ENCODE data around the gene CLSTN1. TPM values are rescaled to one million over a fixed set of nuclear protein-coding genes. Genes with fewer than 3 reads are reported as not detected.

Gene CLSTN1
- total and polyA plus RNA-seq, 2 of the 8 experiments (the other 6 are each of a cell fraction or from before 2014, with no cell fraction given): 34.2 to 97.4 TPM

DNA sequence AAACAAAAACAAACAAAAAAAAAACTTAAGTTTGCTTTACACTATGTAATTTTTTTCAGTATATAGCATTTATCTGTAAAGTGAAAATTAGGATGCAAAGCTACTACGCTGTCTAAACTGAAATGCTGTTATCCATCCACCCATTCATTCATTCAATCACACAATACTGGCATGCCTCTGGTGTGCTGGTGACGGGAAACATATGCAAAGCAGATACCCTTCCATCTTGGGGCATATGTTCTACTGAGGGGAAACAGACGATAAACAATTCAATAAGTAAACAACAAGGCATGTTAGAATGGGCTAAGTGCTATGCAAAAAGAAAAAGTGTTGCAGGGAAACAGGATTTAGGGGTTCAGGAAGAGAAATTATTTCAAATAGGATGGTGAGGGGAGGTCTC, 3.2 kb downstream of the CLSTN1 start:
- H3K79me2 ChIP-seq (ENCODE audit: control insufficient read depth in 1 of 2, insufficient read depth in 2 of 2, low read length in 2 of 2): peaks cover 7 to 72% of the 10 kb centered on the region in 2 experiments
- H3K79me1 ChIP-seq (ENCODE audit: low read depth, low read length): no peaks in the 10 kb centered on the region; the same call in none of the 2 replicates
- 86% methylated on average over 3 of the region's 3 CpGs; no CpG with 5 or more reads in 1 of the 2 experiments for WGBS, 2 experiments (ENCODE audit: extremely low coverage in 1 of 2, insufficient coverage in 1 of 2, insufficient read length in 1 of 2, insufficient replicate concordance in 2 of 2, low coverage in 1 of 2, low lambda C conversion rate in 2 of 2, missing lambda C conversion rate in 1 of 2)
- no peak overlapping the region for H3K4ac ChIP-seq (replicated peaks; ENCODE audit: insufficient read length, low read depth, low read length)
- no peaks in the 10 kb centered on the region for H3K36me3 ChIP-seq (ENCODE audit: control insufficient read depth in 2 of 4, insufficient read depth in 4 of 4, low read length in 3 of 4)
- peaks cover 18% of the 10 kb centered on the region for H3K23me2 ChIP-seq (ENCODE audit: low read depth, low read length)
- H3K56ac ChIP-seq (replicated peaks; ENCODE audit: insufficient read length, low read depth, low read length): no peak overlapping the region
- H3K18ac ChIP-seq (ENCODE audit: extremely low read depth, low read length): no peak overlapping the region
- no peaks in the 10 kb centered on the region for H3K9me3 ChIP-seq (ENCODE audit: insufficient read depth in 2 of 2, low read depth in 1 of 2, low read length in 1 of 2)
- no peak overlapping the region for H3K4me2 ChIP-seq (ENCODE audit: insufficient read depth in 1 of 2, low read depth in 2 of 2, low read length in 2 of 2)
- H4K20me1 ChIP-seq (replicated peaks in 1 of 2; ENCODE audit: control insufficient read depth in 1 of 2, insufficient read depth in 2 of 2, low read length in 2 of 2): peaks cover 0 to 6% of the 10 kb centered on the region in 2 experiments
- POLR2A ChIA-PET (ENCODE audit: partially characterized antibody): interaction anchor here (0.9 kb wide), 1 partner anchor 12 kb away, joined by 3 read pairs; no protein-coding TSS in a partner anchor
- no peak overlapping the region for H3K27ac ChIP-seq (ENCODE audit: low read depth, low read length)
- no peak overlapping the region for H2BK15ac ChIP-seq (ENCODE audit: low read length)
- no peak for FAIRE-seq
- no peak overlapping the region for H2BK5ac ChIP-seq (ENCODE audit: low read depth, low read length)
- H3K4me1 ChIP-seq (replicated peaks in 1 of 4; ENCODE audit: control insufficient read depth in 3 of 4, insufficient read depth in 4 of 4, low read length in 3 of 4): peaks cover 4 to 20% (median 13%) of the 10 kb centered on the region in 4 experiments
- no peak overlapping the region for H2BK12ac ChIP-seq (ENCODE audit: low read depth, low read length)
- H2BK20ac ChIP-seq (ENCODE audit: low read length): no peak overlapping the region
- no peak overlapping the region for H4K8ac ChIP-seq (ENCODE audit: extremely low read depth, insufficient read depth, low read length)
- no peak overlapping the region for H2AFZ ChIP-seq (ENCODE audit: low read length)
- H2BK120ac ChIP-seq (replicated peaks; ENCODE audit: low read depth, low read length): no peak overlapping the region
- H2AK5ac ChIP-seq (ENCODE audit: low read depth, low read length): no peak overlapping the region
- no peak overlapping the region for H3K23ac ChIP-seq (ENCODE audit: insufficient read length)
- H4K5ac ChIP-seq (ENCODE audit: insufficient read length, low read depth, low read length): no peak overlapping the region
- H3K4me3 ChIP-seq (ENCODE audit: extremely low read depth in 1 of 4, insufficient read depth in 2 of 4, low read depth in 3 of 4, low read length in 4 of 4): no peak overlapping the region
- H3K9ac ChIP-seq (replicated peaks in 1 of 4; ENCODE audit: extremely low read depth in 1 of 4, low read depth in 3 of 4, low read length in 3 of 4): no peak overlapping the region
- no peak overlapping the region for H4K91ac ChIP-seq (replicated peaks; ENCODE audit: insufficient read length, low read length)
- peaks cover 0 to 13% (median 12%) of the 10 kb centered on the region in 4 experiments; a peak in 6 of 7 replicates for H3K27me3 ChIP-seq (replicated peaks in 1 of 4; ENCODE audit: control insufficient read depth in 3 of 4, extremely low read depth in 1 of 4, insufficient read depth in 3 of 4, low read length in 3 of 4)
- CTCF ChIA-PET (ENCODE audit: partially characterized antibody): interaction anchor here (0.6 to 3.7 kb wide), 4 partner anchors 36 to 275 kb away, joined by 3 to 16 read pairs (median 6); no protein-coding TSS in a partner anchor
- TF ChIP-seq ASH2L (IDR thresholded peaks at IDR 0.05; ENCODE audit: low read length) (no peak), MAFK (IDR thresholded peaks at IDR 0.05; ENCODE audit: low read depth, low read length) (no peak), GABPA (IDR thresholded peaks at IDR 0.05; ENCODE audit: borderline replicate concordance, insufficient read depth, low read length) (no peak), RNF2 (IDR thresholded peaks at IDR 0.05; ENCODE audit: borderline replicate concordance, low read depth, low read length, missing control alignments, poor library complexity, severe bottlenecking) (no peak)
- H3K14ac ChIP-seq (ENCODE audit: insufficient read length): no peak overlapping the region
- DNase-seq (ENCODE audit: low read depth in 1 of 2, low spot score in 2 of 2): no peak

Data from H1 (cell line).